H1 (cell line): ENCODE measurements around the gene DNAJB14. TPM values are rescaled to one million over a fixed set of nuclear protein-coding genes. Genes with fewer than 3 reads are reported as not detected.

Source experiments
- CEBPB ChIP-seq: IDR thresholded peaks from 2 replicates; pipeline ENCODE4 v1.6.1; 2012; ENCODE audit warnings: low read depth, low read length
- CREB1 ChIP-seq: IDR thresholded peaks from 2 replicates; pipeline ENCODE4 v1.6.1; 2012; ENCODE audit warnings: inconsistent platforms
- CTCF ChIP-seq, 3 experiments: IDR thresholded peaks; 1 replicate in 2 of 3; 2 replicates in 1 of 3; pipeline versions ENCODE4 v1.5.1 to v1.6.1; 2011; ENCODE audit warnings: low read length in 3 of 3, mild to moderate bottlenecking in 3 of 3, inconsistent platforms in 2 of 3, low read depth in 1 of 3, moderate library complexity in 1 of 3; ENCODE audit not compliant: insufficient read depth in 1 of 3; ENCODE audit errors: control extremely low read depth in 1 of 3
- EZH2 ChIP-seq: fragments of 200-600 bp; sonication (generic); IDR thresholded peaks from 2 replicates; pipeline ENCODE4 v1.7.1; 2012; ENCODE audit warnings: low read depth, mild to moderate bottlenecking, moderate library complexity, low read length, inconsistent platforms; ENCODE audit not compliant: severe bottlenecking
- KDM4A ChIP-seq: IDR thresholded peaks from one replicate; pipeline ENCODE4 v1.7.1; 2012; ENCODE audit warnings: low read depth, mild to moderate bottlenecking, moderate library complexity, low read length, inconsistent platforms; ENCODE audit not compliant: severe bottlenecking
- RAD21 ChIP-seq, 2 experiments: IDR thresholded peaks in 1 of 2; conservative IDR thresholded peaks in 1 of 2; 2 replicates each; pipeline ENCODE4 v1.6.1; 2011; ENCODE audit warnings: low read depth in 2 of 2, low read length in 2 of 2, improper control_type of control experiment in 1 of 2, inconsistent platforms in 1 of 2, mild to moderate bottlenecking in 1 of 2, moderate library complexity in 1 of 2
- RXRA ChIP-seq: IDR thresholded peaks from 2 replicates; pipeline ENCODE4 v1.6.1; 2011; ENCODE audit warnings: low read depth, mild to moderate bottlenecking, low read length, moderate library complexity; ENCODE audit not compliant: insufficient read depth
- TAF1 ChIP-seq: IDR thresholded peaks from 2 replicates; pipeline ENCODE4 v1.6.1; 2011; ENCODE audit warnings: mild to moderate bottlenecking, low read depth, low read length
- TCF12 ChIP-seq: IDR thresholded peaks from 2 replicates; pipeline ENCODE4 v1.6.1; 2011; ENCODE audit warnings: low read depth, mild to moderate bottlenecking, low read length
- polyA plus RNA-seq, 7 experiments: library from polyadenylated mRNA; depleted of rRNA in 3 of 7; stranded (reverse) in 5 of 7; unstranded in 2 of 7; fragments of >200 nt in 5 of 7; fragments of 200-250 nt in 2 of 7; gene quantifications; 1 replicate in 5 of 7; 2 replicates in 1 of 7; 4 replicates in 1 of 7; pipeline versions ENCODE4 v1.2.1 to v1.2.3, GENCODE V29; 2011 to 2013; ENCODE audit warnings: missing spikeins in 2 of 7, mixed read lengths in 2 of 7
- total RNA-seq: library from RNA; stranded (reverse); fragmentation: NEBNext Ultra II Directional; extraction: Animal tissue kit (Norgen Biotek cat#: 25700); gene quantifications from 2 replicates; pipeline ENCODE4 v1.2.1, GENCODE V29; 2021
- TF ChIP-seq, protein P1 (sequence below): IDR thresholded peaks from 2 replicates; pipeline ENCODE4 v1.6.1; 2011; ENCODE audit warnings: low read depth, mild to moderate bottlenecking, low read length; ENCODE audit not compliant: insufficient read depth

Gene DNAJB14
- total and polyA plus RNA-seq, 2 of the 8 experiments (the other 6 are each of a cell fraction or from before 2014, with no cell fraction given): 3.4 to 35.4 TPM

DNA sequence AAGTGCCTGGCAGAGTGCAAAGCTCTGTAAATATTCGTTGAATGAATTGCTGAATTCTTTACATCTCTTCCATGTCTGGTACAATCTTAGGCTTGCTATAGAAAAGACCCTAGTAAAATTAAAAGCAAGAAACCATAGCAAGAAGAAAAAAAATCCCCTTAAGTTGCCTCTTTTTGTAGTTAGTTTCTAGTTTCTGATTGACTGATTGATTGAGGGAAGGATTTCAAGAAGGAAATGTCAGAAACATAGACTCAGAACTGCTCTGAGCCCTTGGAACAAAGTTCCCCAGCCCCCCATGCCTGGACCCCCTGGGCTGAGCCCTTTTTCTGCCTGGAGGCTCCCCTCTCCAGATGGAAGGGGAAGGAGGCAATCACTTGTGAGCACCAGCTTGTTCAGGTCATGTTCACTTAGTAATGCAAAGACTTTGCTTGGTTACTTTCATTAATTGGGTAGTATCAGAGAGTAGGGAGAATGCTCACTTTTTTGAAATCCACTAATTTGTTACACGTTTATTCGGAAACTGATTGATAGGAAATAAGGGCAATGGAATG lies 94.1 kb downstream of the DNAJB14 start (continued):
- TF ChIP-seq EZH2 (no peak), TCF12 (no peak), CREB1 (no peak), CEBPB (no peak), CTCF (IDR thresholded peaks at IDR 0.05; ENCODE audit: control extremely low read depth in 1 of 3, insufficient read depth in 1 of 3, low read depth in 1 of 3, low read length in 3 of 3) (no peak), RXRA (no peak), KDM4A (no peak), TAF1 (no peak), RAD21 (IDR thresholded peaks at IDR 0.05 in 1 of 2, conservative IDR thresholded peaks at IDR 0.05 in 1 of 2; ENCODE audit: low read depth in 2 of 2, low read length in 2 of 2) (no peak)
- TF ChIP-seq, protein P1, sequence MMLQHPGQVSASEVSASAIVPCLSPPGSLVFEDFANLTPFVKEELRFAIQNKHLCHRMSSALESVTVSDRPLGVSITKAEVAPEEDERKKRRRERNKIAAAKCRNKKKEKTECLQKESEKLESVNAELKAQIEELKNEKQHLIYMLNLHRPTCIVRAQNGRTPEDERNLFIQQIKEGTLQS: no peak
